Measurements from ENCODE around the gene ZFYVE28. TPM values are rescaled to one million over a fixed set of nuclear protein-coding genes. Genes with fewer than 3 reads are reported as not detected.
"Not testable (repeated sequence)": the region's sequence is repeated elsewhere in the genome, so short reads cannot be mapped to it uniquely, and the experiment has no call there.

The ZFYVE28 gene
- polyA plus RNA-seq, 1 donor from 2014 or later, result 1.0 TPM

DNA sequence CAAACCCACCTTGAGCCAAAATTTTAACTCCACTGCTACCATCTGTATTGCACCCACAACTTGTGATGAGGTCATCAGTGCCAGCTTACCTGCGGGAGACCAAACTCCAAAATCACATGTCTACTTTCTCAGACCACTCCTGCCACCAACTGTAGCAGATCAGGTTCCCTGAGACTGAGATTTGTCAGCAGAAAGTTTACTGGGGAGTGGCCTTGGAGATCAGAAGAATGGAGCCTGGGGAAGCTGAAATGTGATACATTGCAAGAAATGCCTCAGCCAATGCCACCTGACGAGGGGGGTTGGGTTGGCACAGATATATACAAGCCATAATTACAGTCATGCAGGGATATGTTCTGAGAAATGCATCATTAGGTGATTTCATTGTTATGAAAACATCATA is 195.6 kb downstream of the ZFYVE28 start:
- H3K27ac Mint-ChIP-seq, result peak overlapping the region in 1 of 3 donors; percentile 55
- no peaks in the 10 kb centered on the region for H3K9me3 Mint-ChIP-seq
- H3K4me3 Mint-ChIP-seq, result no peak overlapping the region
- peaks cover 0 to 5% (median 4%) of the 10 kb centered on the region in 3 donors for H3K4me1 Mint-ChIP-seq
- peaks cover 1% of the 10 kb centered on the region for H3K36me3 Mint-ChIP-seq
- H3K27me3 Mint-ChIP-seq, result no peaks in the 10 kb centered on the region

DNA sequence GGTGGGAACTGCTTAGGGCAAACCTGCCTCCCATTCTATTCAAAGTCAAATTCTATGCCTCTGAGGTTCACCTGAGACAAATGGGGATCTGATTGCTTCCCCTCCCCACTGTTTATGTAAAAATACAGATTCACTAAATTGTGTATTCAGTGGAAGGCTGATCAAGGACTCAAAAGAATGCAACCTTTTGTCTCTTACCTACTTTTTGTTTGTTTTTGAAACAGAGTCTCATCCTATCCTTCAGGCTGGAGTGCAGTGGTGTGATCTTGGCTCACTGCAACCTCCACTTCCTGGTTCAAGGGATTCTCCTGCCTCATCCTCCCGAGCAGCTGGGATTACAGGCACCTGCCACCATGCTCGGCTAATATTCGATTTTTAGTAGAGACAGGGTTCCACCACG is 197.1 kb downstream of the ZFYVE28 start:
- not testable (repeated sequence) for H3K27ac Mint-ChIP-seq, H3K4me3 Mint-ChIP-seq, H3K27me3 Mint-ChIP-seq, H3K36me3 Mint-ChIP-seq, H3K4me1 Mint-ChIP-seq, H3K9me3 Mint-ChIP-seq

DNA sequence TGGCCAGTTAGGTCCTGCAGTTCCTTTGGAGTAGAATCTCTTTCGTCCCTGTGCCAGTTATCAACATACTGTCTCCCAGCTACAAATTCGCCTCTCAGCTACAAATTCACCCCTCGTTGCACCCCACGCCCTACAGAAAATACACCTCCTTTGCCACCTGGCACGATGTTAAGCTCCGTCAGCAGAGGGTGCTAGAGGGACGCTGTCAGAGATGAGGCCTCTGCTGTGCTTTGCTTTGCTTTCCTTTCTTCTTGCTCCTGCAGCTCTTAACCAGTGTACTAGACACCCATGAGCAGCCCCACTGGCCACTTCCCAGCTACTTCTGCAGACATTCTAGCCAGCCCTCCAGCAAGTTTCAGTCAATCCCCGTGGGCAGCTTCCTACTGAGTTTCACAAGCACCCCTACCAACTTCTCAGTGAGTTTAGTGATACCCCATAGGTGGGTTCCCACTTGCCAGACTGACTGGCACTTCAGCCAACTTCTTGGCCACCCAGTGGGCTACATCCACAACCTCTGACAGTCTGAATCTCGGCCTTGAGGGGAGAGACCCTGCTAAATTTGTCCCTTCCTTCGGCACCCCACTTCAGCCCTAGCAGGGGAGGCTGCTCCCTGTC is 198.3 kb downstream of the ZFYVE28 start:
- Mint-ChIP-seq H3K27me3 (no peaks in the 10 kb centered on the region), H3K36me3 (no peaks in the 10 kb centered on the region), H3K4me1 (peaks cover 0 to 5% (median 4%) of the 10 kb centered on the region in 3 donors), H3K9me3 (no peaks in the 10 kb centered on the region), H3K27ac (no peak overlapping the region), H3K4me3 (no peak overlapping the region)

Other genes starting within 250 kb of the ZFYVE28 start
- gene HAUS3, start 176.5 kb downstream of the ZFYVE28 start, polyA plus RNA-seq, result 21.7 TPM
- gene POLN, start 176.5 kb downstream of the ZFYVE28 start, polyA plus RNA-seq, result 0.09 TPM
- 31.1 TPM for gene MXD4, start 156.5 kb downstream of the ZFYVE28 start, polyA plus RNA-seq
- gene CFAP99, start 310 bp upstream of the ZFYVE28 start, polyA plus RNA-seq, result not detected
- gene RNF4, start 50.5 kb upstream of the ZFYVE28 start, polyA plus RNA-seq, result 94.0 TPM
- 6.3 TPM for gene FAM193A, start 118.0 kb upstream of the ZFYVE28 start, polyA plus RNA-seq